Tibial nerve (tissue), 4 donors: ENCODE results near the gene LMNTD1. TPM values are rescaled to one million over a fixed set of nuclear protein-coding genes. Genes with fewer than 3 reads are reported as not detected.
A peak's percentile ranks its signal among the peaks of the same experiment; 100 is the strongest.

Experiments
- DNase-seq, 2 donors: peaks; one replicate each; pipeline ENCODE4 v3.0.0-alpha.2; 2019; ENCODE audit warnings: low spot score in 2 of 2
- H3K27ac ChIP-seq, 4 donors: fragments of 200-600 bp; sonication (generic) in 3 of 4; one replicate each; pipeline ENCODE4 v1.5.1; 2017 to 2019; ENCODE audit warnings: mild to moderate bottlenecking in 1 of 4
- H3K27me3 ChIP-seq, 2 donors: fragments of 200-600 bp; sonication (generic) in 1 of 2; one replicate each; pipeline versions ENCODE4 v1.5.1 to v1.6.0; 2017 to 2019
- H3K36me3 ChIP-seq, 3 donors: fragments of 200-600 bp; sonication (generic); one replicate each; pipeline ENCODE4 v1.5.1; 2018 to 2019
- H3K4me1 ChIP-seq, 4 donors: fragments of 200-600 bp; sonication (generic) in 3 of 4; one replicate each; pipeline ENCODE4 v1.5.1; 2017 to 2019
- H3K4me3 ChIP-seq, 4 donors: fragments of 200-600 bp; sonication (generic) in 3 of 4; one replicate each; pipeline ENCODE4 v1.5.1; 2017 to 2019; ENCODE audit warnings: mild to moderate bottlenecking in 1 of 4, moderate library complexity in 1 of 4
- H3K9me3 ChIP-seq, 4 donors: fragments of 200-600 bp; sonication (generic) in 3 of 4; one replicate each; pipeline ENCODE4 v1.5.1; 2017 to 2019
- EP300 ChIP-seq, 2 donors: sonication (generic); formaldehyde crosslinking; IDR thresholded peaks; one replicate each; pipeline ENCODE4 v1.6.1; 2017; ENCODE audit warnings: antibody characterized with exemption in 2 of 2, mild to moderate bottlenecking in 1 of 2
- POLR2A ChIP-seq, 2 donors: fragments of 450-650 bp; IDR thresholded peaks; one replicate each; pipeline ENCODE4 v1.6.1; 2017; ENCODE audit warnings: antibody characterized with exemption in 2 of 2, mild to moderate bottlenecking in 2 of 2, moderate library complexity in 2 of 2
- WGBS, 2 donors: methylation state at CpG; one replicate each; pipeline ENCODE4 v1.1.5; 2018; 5-methylcytosine and 5-hydroxymethylcytosine counted together
- total RNA-seq, 4 donors: library from RNA; depleted of rRNA; stranded (reverse); fragments of >200 nt; gene quantifications; one replicate each; pipeline ENCODE4 v1.1.0, GENCODE V29; 2016
- TF ChIP-seq, protein P1 (sequence below), 5 experiments: fragments of 200-600 bp in 3 of 5; fragments of 450-650 bp in 2 of 5; sonication (generic) in 3 of 5; IDR thresholded peaks; one replicate each; pipeline ENCODE4 v1.5.1; 2016 to 2019; ENCODE audit warnings: antibody characterized with exemption in 5 of 5, mild to moderate bottlenecking in 3 of 5, moderate library complexity in 2 of 5

Gene LMNTD1
- total RNA-seq, 4 donors from 2014 or later = not detected

DNA sequence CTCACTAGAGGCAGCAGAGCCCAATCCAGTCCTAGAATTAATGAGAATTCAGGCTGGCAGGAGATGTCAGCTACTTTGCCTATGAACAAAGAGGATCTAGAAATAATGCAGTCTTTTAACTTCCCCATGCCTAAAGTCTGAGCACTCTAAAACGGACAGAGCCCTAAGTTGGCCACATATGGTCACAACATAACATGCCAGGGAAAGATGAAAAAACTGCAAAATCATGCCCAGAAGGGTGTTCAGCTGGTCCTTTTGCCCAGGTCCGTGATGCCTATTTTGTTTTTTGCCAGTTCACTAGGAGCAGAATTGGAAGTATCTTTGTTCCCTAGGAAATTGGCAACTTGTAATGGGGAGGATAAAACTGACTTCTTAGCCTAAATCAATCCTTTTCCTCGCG lies 20.3 kb upstream of the LMNTD1 start:
- peaks cover 0 to 10% (median 0%) of the 10 kb centered on the region in 4 donors for H3K9me3 ChIP-seq
- H3K36me3 ChIP-seq = no peaks in the 10 kb centered on the region
- 78 to 80% methylated on average over 4 of the region's 4 CpGs for WGBS, 2 donors
- TF ChIP-seq, protein P1, sequence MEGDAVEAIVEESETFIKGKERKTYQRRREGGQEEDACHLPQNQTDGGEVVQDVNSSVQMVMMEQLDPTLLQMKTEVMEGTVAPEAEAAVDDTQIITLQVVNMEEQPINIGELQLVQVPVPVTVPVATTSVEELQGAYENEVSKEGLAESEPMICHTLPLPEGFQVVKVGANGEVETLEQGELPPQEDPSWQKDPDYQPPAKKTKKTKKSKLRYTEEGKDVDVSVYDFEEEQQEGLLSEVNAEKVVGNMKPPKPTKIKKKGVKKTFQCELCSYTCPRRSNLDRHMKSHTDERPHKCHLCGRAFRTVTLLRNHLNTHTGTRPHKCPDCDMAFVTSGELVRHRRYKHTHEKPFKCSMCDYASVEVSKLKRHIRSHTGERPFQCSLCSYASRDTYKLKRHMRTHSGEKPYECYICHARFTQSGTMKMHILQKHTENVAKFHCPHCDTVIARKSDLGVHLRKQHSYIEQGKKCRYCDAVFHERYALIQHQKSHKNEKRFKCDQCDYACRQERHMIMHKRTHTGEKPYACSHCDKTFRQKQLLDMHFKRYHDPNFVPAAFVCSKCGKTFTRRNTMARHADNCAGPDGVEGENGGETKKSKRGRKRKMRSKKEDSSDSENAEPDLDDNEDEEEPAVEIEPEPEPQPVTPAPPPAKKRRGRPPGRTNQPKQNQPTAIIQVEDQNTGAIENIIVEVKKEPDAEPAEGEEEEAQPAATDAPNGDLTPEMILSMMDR (IDR thresholded peaks at IDR 0.05) = no peak
- TF ChIP-seq EP300 (IDR thresholded peaks at IDR 0.05) (no peak), POLR2A (IDR thresholded peaks at IDR 0.05) (no peak)
- no peak for DNase-seq
- peaks cover 0 to 7% (median 0%) of the 10 kb centered on the region in 4 donors for H3K4me1 ChIP-seq
- no peaks in the 10 kb centered on the region for H3K27me3 ChIP-seq
- H3K4me3 ChIP-seq = no peak overlapping the region
- no peak overlapping the region for H3K27ac ChIP-seq

DNA sequence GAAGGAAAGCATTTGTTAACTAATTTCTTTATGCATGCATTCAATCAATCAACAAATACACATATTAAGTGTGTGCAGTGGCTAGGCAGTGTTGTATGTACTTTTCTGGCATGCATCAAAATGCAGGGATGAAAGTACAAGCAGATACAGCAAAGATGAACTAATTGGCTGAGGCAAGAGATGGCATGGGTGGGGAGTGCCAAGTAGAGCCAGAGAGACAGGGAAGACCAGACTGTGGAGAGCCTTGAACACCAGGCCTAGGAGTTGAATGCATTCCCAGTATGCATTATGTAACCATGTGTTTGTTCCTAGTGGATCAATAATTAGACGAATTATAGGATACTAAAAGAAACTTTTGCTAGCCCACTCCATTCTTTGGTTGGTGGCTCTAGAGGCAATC lies 17.3 kb upstream of the LMNTD1 start:
- DNase-seq = no peak
- TF ChIP-seq POLR2A (IDR thresholded peaks at IDR 0.05) = no peak
- no peak for TF ChIP-seq EP300 (IDR thresholded peaks at IDR 0.05)
- TF ChIP-seq, protein P1 (IDR thresholded peaks at IDR 0.05) = no peak

DNA sequence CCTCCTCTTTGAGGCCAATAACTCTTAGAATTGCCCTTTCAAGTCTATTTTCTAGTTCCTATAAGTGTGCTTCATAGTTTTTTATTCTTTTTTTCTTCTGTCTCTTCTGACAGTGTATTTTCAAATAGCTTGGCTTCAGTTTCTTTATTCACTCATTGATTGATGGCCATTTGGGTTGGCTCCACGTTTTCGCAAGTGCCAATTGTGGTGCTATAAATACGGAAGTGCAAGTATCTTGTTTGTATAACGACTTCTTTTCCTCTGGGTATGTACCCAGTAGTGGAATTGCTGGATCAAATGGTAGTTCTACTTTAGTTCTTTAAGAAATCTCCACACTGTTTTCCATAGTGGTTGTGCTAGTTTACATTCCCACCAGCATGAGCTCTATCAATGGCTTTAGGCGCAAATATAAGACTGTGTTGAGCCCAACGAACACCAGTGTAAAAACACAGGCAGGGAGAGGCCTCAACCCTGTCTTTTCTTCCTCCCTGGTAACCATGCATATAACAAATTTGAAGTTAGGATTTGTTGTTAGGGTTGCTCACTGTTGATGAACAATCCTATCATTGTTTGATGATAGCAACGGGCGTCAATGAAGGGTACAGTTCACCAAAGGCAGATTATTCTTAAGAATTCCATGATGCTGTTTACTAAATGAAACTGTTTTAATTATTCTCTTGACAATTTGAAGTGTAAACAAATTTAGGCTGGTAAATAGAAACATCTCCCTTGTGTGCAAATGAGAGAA lies 13.3 kb upstream of the LMNTD1 start:
- no peak overlapping the region for H3K27ac ChIP-seq
- no peak for DNase-seq
- no peaks in the 10 kb centered on the region for H3K27me3 ChIP-seq
- H3K36me3 ChIP-seq = no peaks in the 10 kb centered on the region
- no peak overlapping the region for H3K4me3 ChIP-seq
- 62 to 68% methylated on average over 8 of the region's 8 CpGs for WGBS, 2 donors
- TF ChIP-seq, protein P1 (IDR thresholded peaks at IDR 0.05) = no peak
- no peak for TF ChIP-seq EP300 (IDR thresholded peaks at IDR 0.05)
- H3K4me1 ChIP-seq = no peaks in the 10 kb centered on the region
- peaks cover 0 to 7% (median 0%) of the 10 kb centered on the region in 4 donors for H3K9me3 ChIP-seq

More for the DNA sequence above, 17.3 kb upstream of the LMNTD1 start:
- H3K27me3 ChIP-seq = no peaks in the 10 kb centered on the region
- H3K4me3 ChIP-seq = no peak overlapping the region
- WGBS, 2 donors = 57 to 68% methylated on average over 1 of the region's 1 CpG
- no peak overlapping the region for H3K27ac ChIP-seq
- H3K9me3 ChIP-seq = peaks cover 0 to 7% (median 0%) of the 10 kb centered on the region in 4 donors
- H3K36me3 ChIP-seq = no peaks in the 10 kb centered on the region
- H3K4me1 ChIP-seq = peaks cover 0 to 7% (median 0%) of the 10 kb centered on the region in 4 donors

DNA sequence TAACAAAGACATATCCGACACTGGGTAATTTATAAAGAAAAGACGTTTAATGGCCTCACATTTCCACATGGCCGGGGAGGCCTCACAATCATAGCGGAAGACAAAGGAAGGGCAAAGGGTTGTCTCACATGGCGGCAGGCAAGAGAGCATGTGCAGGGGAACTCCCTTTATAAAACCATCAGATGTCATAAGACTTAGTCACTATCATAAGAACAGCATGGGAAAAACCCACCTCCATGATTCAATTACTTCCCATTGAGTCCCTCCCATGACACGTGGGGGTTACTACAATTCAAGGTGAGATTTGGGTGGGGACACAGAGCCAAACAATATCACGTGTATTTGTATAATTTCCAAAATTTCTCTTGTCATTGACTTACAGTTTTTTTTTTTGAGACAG lies 5.5 kb upstream of the LMNTD1 start:
- Histone ChIP-seq H3K27me3 (no peaks in the 10 kb centered on the region), H3K4me3 (no peak overlapping the region), H3K36me3 (no peaks in the 10 kb centered on the region), H3K9me3 (no peaks in the 10 kb centered on the region), H3K27ac (no peak overlapping the region), H3K4me1 (peaks cover 0 to 3% (median 0%) of the 10 kb centered on the region in 4 donors)
- no peak for DNase-seq
- WGBS, 2 donors = 91 to 94% methylated on average over 7 of the region's 7 CpGs
- TF ChIP-seq EP300 (IDR thresholded peaks at IDR 0.05) = no peak
- TF ChIP-seq POLR2A (IDR thresholded peaks at IDR 0.05) = no peak
- TF ChIP-seq, protein P1 (IDR thresholded peaks at IDR 0.05) = no peak

DNA sequence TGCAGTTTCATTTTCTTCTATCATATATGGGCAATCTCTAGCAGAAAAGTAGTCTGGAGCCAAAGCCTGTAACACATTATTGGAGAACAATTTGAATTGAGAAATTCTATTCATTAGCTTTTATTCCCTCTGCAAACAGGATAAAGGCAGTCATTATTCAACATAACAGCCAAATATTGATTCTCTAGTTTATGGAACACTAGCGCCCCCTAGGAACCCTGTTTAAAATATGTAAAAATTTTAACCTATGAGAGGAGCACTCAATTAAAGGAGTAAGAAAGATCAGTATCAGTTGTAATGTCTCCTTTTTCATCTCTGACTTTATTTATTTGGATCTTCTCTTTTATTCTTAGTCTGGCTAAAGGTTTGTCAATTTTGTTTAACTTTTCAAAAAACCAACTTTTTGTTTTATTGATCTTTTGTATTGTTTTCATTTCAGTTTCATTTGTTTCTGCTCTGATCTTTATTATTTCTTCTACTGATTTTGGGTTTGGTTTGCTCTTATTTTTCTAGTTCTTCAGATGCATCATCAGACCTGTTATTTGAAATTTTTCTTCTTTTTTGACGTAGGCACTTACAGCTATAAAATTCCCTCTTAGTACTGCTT lies 4.8 kb upstream of the LMNTD1 start:
- Histone ChIP-seq H3K27me3 (no peaks in the 10 kb centered on the region), H3K27ac (no peak overlapping the region), H3K4me1 (peaks cover 0 to 3% (median 0%) of the 10 kb centered on the region in 4 donors), H3K9me3 (no peaks in the 10 kb centered on the region), H3K36me3 (no peaks in the 10 kb centered on the region), H3K4me3 (no peak overlapping the region)
- no peak for TF ChIP-seq EP300 (IDR thresholded peaks at IDR 0.05)
- TF ChIP-seq, protein P1 (IDR thresholded peaks at IDR 0.05) = peak; percentile 23 to 40 (median 36)
- peak in 1 of 2 donors; percentile 68 for DNase-seq
- WGBS, 2 donors = 26 to 50% methylated on average over 2 of the region's 2 CpGs
